A549 treated with dexamethasone at 1 μM for 4 hours (cell line): Measurements from ENCODE around the gene MRPS18A. TPM values are rescaled to one million over a fixed set of nuclear protein-coding genes. Genes with fewer than 3 reads are reported as not detected.

Source experiments
- total RNA-seq: library from RNA; stranded (reverse); fragments of 200-300 nt; extraction: Qiagen RNA extraction; gene quantifications from 5 replicates; pipeline ENCODE4 v1.2.3, GENCODE V29; 2022

The MRPS18A gene
- total RNA-seq: 47.9 to 55.2 TPM (median 51.5 TPM) in 5 replicates

DNA sequence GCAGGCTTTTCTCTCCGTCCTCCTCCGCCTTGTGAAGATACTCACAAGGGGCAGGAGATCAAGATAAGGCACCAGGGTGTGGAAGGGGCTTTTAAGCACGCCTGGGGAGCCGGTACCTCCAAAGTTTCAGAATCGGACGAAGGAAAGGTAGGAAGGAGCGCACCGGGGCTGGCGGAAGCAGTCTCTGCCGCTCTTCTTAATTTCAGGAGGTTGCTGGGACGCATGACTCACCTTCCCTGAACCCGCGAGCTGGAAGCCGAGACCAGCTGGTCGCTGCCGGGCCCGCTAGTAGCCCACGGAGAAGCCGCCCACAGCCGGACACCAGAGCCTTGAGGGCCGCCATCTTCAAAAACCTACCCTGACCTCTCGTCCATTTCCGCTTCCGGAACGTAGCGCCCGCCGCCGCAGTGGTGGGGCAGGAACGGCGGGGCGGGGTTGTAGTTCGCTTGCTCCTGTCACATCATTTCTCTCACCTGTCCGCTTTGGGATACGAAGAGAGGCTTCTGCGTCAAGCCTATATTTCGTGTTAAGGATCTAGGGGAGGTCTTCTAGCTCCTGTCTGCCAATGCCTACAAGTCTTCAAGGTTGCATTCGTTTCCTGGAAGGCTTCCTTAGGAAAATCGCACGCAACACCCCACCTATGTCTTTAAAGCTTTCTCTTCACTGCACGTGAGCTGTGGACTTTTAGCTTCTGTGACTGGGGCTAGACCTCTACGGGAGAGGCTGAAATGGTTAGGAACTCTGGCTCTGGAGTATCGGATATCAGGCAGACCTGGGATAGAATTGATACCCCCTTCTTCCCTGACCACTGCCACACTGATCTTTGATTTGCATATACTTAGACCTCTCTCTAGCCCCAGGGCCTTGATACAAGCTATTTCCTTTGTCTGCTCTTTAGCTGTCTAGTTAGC is at the start of gene MRPS18A:
Gene MRPS18A, minus strand, starts transcription at position 355 of the 911 bp plus-strand sequence. Its CDS starts 12 bp downstream, at position 343.

GRCh38 chr6:43644940-43645612 is 42.5 kb downstream of the MRPS18A start, which contains the start of gene RSPH9:
RSPH9 (plus strand) TSS chr6:43645036; CDS start chr6:43645099, 63 bp downstream.

GRCh38 chr6:43635387-43636307 is 51.9 kb downstream of the MRPS18A start, which contains the start of gene MAD2L1BP:
MAD2L1BP (plus strand) TSS chr6:43635840; CDS start chr6:43635876, 36 bp downstream.

DNA sequence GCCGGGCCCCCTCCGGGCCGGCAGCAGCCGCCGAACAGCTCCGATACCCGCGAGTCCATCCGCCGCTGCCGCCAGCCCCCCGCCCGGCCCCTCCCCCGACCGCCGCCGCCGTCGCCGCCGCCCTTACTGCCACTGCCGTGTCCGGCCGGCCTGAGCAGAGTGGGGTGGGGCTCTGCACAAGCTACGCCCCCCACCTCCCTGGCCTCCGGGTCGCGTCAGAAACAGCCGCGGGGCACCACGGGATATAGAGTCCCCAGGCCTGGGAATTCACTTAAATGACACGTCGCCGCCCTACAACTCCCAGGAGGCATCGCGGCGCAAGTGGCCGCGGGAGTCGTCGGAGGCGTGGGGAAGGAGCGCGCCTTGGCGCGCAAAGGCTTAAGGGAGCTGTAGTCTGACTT is 58.5 kb downstream of the MRPS18A start, which contains the start of gene GTPBP2:
Gene GTPBP2, minus strand, starts transcription at position 161 of the 401 bp plus-strand sequence. Its CDS starts 102 bp downstream, at position 59.

Other genes starting within 250 kb of the MRPS18A start
- gene DLK2, start 232.2 kb downstream of the MRPS18A start, total RNA-seq: 4.5 to 7.3 TPM (median 7.0 TPM) in 5 replicates
- gene TJAP1, start 210.2 kb downstream of the MRPS18A start, total RNA-seq: 14.9 to 21.6 TPM (median 17.8 TPM) in 5 replicates
- 0.56 to 0.96 TPM (median 0.95 TPM) in 5 replicates for gene LRRC73, start 177.4 kb downstream of the MRPS18A start, total RNA-seq
- 59.5 to 67.1 TPM (median 65.5 TPM) in 5 replicates for gene YIPF3, start 170.9 kb downstream of the MRPS18A start, total RNA-seq
- gene POLR1C, start 170.7 kb downstream of the MRPS18A start, total RNA-seq: 40.0 to 46.9 TPM (median 41.8 TPM) in 5 replicates
- gene XPO5, start 111.8 kb downstream of the MRPS18A start, total RNA-seq: 24.3 to 29.7 TPM (median 27.4 TPM) in 5 replicates
- 7.5 to 10.7 TPM (median 9.4 TPM) in 5 replicates for gene POLH, start 111.6 kb downstream of the MRPS18A start, total RNA-seq
- 12.5 to 18.1 TPM (median 15.9 TPM) in 5 replicates for gene GTPBP2, start 58.5 kb downstream of the MRPS18A start, total RNA-seq
- 32.3 to 36.0 TPM (median 34.2 TPM) in 5 replicates for gene MAD2L1BP, start 52.0 kb downstream of the MRPS18A start, total RNA-seq
- gene RSPH9, start 42.8 kb downstream of the MRPS18A start, total RNA-seq: 0.14 to 0.39 TPM (median 0.27 TPM) in 5 replicates
- 27.7 to 34.9 TPM (median 32.4 TPM) in 5 replicates for gene VEGFA, start 82.4 kb upstream of the MRPS18A start, total RNA-seq